Epidermal melanocyte (primary cell): ENCODE measurements around the gene RBM38.

Experiments used
- DNase-seq: peaks from one replicate; pipeline ENCODE4 v3.0.0; 2011; ENCODE audit warnings: low spot score; ENCODE audit not compliant: insufficient read length

Gene RBM38

GRCh38 chr20:57450931-57451330 is 59.7 kb downstream of the RBM38 start:
- DNase-seq, result no peak

- no peak for DNase-seq
These were observed 60.2 kb downstream of the RBM38 start for GRCh38 chr20:57451431-57451794.

- no peak for DNase-seq
These were observed 60.8 kb downstream of the RBM38 start for GRCh38 chr20:57451795-57452661.

GRCh38 chr20:57455386-57455785 is 64.2 kb downstream of the RBM38 start:
- DNase-seq, result no peak

- no peak for DNase-seq
These were observed 64.9 kb downstream of the RBM38 start for GRCh38 chr20:57456116-57456515.

GRCh38 chr20:57457243-57458095 is 66.3 kb downstream of the RBM38 start:
- no peak for DNase-seq

- DNase-seq, result no peak
These were observed 67.4 kb downstream of the RBM38 start for GRCh38 chr20:57458400-57459160.
